Transverse colon (tissue), 4 donors: ENCODE measurements around the gene ALB.

Experiments used
- CTCF ChIP-seq, 5 experiments: fragments of 200-600 bp in 3 of 5; fragments of 450-650 bp in 2 of 5; sonication (generic) in 3 of 5; IDR thresholded peaks; 1 replicate in 2 of 5; 2 replicates in 3 of 5; pipeline ENCODE4 v1.5.1; 2016 to 2017; ENCODE audit warnings: antibody characterized with exemption in 5 of 5, inconsistent platforms in 3 of 5, mild to moderate bottlenecking in 2 of 5, moderate library complexity in 1 of 5
- POLR2A ChIP-seq: fragments of 450-650 bp; IDR thresholded peaks from one replicate; pipeline ENCODE4 v1.6.1; 2016; ENCODE audit warnings: antibody characterized with exemption, mild to moderate bottlenecking, moderate library complexity
- POLR2AphosphoS5 ChIP-seq, 3 donors: sonication (generic); formaldehyde crosslinking; IDR thresholded peaks; one replicate each; pipeline ENCODE4 v1.6.1; 2016; ENCODE audit warnings: antibody characterized with exemption in 3 of 3

- TF ChIP-seq CTCF (IDR thresholded peaks at IDR 0.05), result no peak
- TF ChIP-seq POLR2A, result no peak
- no peak for TF ChIP-seq POLR2AphosphoS5 (IDR thresholded peaks at IDR 0.05)
These were observed 1.1 kb downstream of the ALB start for GRCh38 chr4:73405138-73405537.
